Mesodermal cell (in vitro differentiated cells): ENCODE results near the gene INSIG1.

Experiments used
- H3K27ac ChIP-seq: 2 replicates; pipeline ENCODE4 v1.7.0; 2013; ENCODE audit warnings: mild to moderate bottlenecking, low read depth, low read length, moderate library complexity; ENCODE audit not compliant: severe bottlenecking
- H3K36me3 ChIP-seq: 2 replicates; pipeline ENCODE4 v1.7.1; 2013; ENCODE audit warnings: mild to moderate bottlenecking, low read length, moderate library complexity; ENCODE audit not compliant: control insufficient read depth, insufficient read depth
- H3K4me1 ChIP-seq: one replicate; pipeline ENCODE4 v1.7.1; 2013; ENCODE audit warnings: mild to moderate bottlenecking, low read length; ENCODE audit not compliant: insufficient read depth, control insufficient read depth, poor library complexity, severe bottlenecking
- H3K4me3 ChIP-seq: 2 replicates; pipeline ENCODE4 v1.7.0; 2013; ENCODE audit warnings: low read length, control low read depth, mild to moderate bottlenecking; ENCODE audit not compliant: insufficient read depth, poor library complexity, severe bottlenecking; ENCODE audit errors: extremely low read depth
- H3K9me3 ChIP-seq: 2 replicates; pipeline ENCODE4 v1.7.1; 2013; ENCODE audit warnings: mild to moderate bottlenecking, low read length, moderate library complexity; ENCODE audit not compliant: control insufficient read depth
- WGBS, 2 experiments: methylation state at CpG; one replicate each; pipeline ENCODE4 v1.1.5; 2013; ENCODE audit warnings: missing lambda C conversion rate in 2 of 2; ENCODE audit not compliant: insufficient coverage in 2 of 2; 5-methylcytosine and 5-hydroxymethylcytosine counted together

The INSIG1 gene

GRCh38 chr7:155352753-155353115, 55.1 kb downstream of the INSIG1 start:
- no peaks in the 10 kb centered on the region for H3K36me3 ChIP-seq
- WGBS, 2 experiments = 80 to 86% methylated on average over 3 to 5 of the region's 5 CpGs
- no peaks in the 10 kb centered on the region for H3K4me1 ChIP-seq
- H3K27ac ChIP-seq = no peak overlapping the region
- H3K9me3 ChIP-seq = no peaks in the 10 kb centered on the region
- H3K4me3 ChIP-seq = no peak overlapping the region

GRCh38 chr7:155353256-155353897, 55.7 kb downstream of the INSIG1 start:
- WGBS, 2 experiments = 68 to 71% methylated on average over 4 to 7 of the region's 9 CpGs
- no peaks in the 10 kb centered on the region for H3K36me3 ChIP-seq
- H3K4me1 ChIP-seq = no peaks in the 10 kb centered on the region

GRCh38 chr7:155354371-155355048, 56.8 kb downstream of the INSIG1 start:
- Histone ChIP-seq H3K27ac (no peak overlapping the region), H3K4me3 (no peak overlapping the region), H3K36me3 (no peaks in the 10 kb centered on the region), H3K4me1 (no peaks in the 10 kb centered on the region), H3K9me3 (no peaks in the 10 kb centered on the region)
- WGBS, 2 experiments = 82 to 87% methylated on average over 11 to 18 of the region's 20 CpGs

More at GRCh38 chr7:155353256-155353897, 55.7 kb downstream of the INSIG1 start:
- Histone ChIP-seq H3K27ac (no peak overlapping the region), H3K9me3 (no peaks in the 10 kb centered on the region), H3K4me3 (no peak overlapping the region)

GRCh38 chr7:155355176-155355575, 57.5 kb downstream of the INSIG1 start:
- Histone ChIP-seq H3K4me3 (no peak overlapping the region), H3K4me1 (no peaks in the 10 kb centered on the region), H3K27ac (no peak overlapping the region), H3K36me3 (no peaks in the 10 kb centered on the region), H3K9me3 (no peaks in the 10 kb centered on the region)
- 82 to 93% methylated on average over 5 to 9 of the region's 11 CpGs for WGBS, 2 experiments

GRCh38 chr7:155355745-155356144, 58.1 kb downstream of the INSIG1 start:
- 86 to 93% methylated on average over 4 to 5 of the region's 8 CpGs for WGBS, 2 experiments
- H3K4me3 ChIP-seq = no peak overlapping the region
- no peaks in the 10 kb centered on the region for H3K4me1 ChIP-seq
- H3K9me3 ChIP-seq = no peaks in the 10 kb centered on the region
- H3K27ac ChIP-seq = no peak overlapping the region
- no peaks in the 10 kb centered on the region for H3K36me3 ChIP-seq

GRCh38 chr7:155356323-155357105, 58.8 kb downstream of the INSIG1 start:
- Histone ChIP-seq H3K36me3 (no peaks in the 10 kb centered on the region), H3K9me3 (no peaks in the 10 kb centered on the region), H3K4me3 (no peak overlapping the region), H3K27ac (no peak overlapping the region), H3K4me1 (no peaks in the 10 kb centered on the region)
- WGBS, 2 experiments = 28 to 43% methylated on average over 9 to 13 of the region's 14 CpGs

GRCh38 chr7:155357573-155358041, 59.9 kb downstream of the INSIG1 start:
- WGBS, 2 experiments = 69 to 79% methylated on average over 13 to 14 of the region's 14 CpGs

GRCh38 chr7:155358066-155358947, 60.6 kb downstream of the INSIG1 start:
- Histone ChIP-seq H3K27ac (no peak overlapping the region), H3K9me3 (no peaks in the 10 kb centered on the region), H3K36me3 (no peaks in the 10 kb centered on the region), H3K4me1 (no peaks in the 10 kb centered on the region), H3K4me3 (no peak overlapping the region)
- 25 to 34% methylated on average over 35 to 36 of the region's 40 CpGs for WGBS, 2 experiments

More at GRCh38 chr7:155357573-155358041, 59.9 kb downstream of the INSIG1 start:
- H3K9me3 ChIP-seq = no peaks in the 10 kb centered on the region
- H3K36me3 ChIP-seq = no peaks in the 10 kb centered on the region
- no peak overlapping the region for H3K27ac ChIP-seq
- H3K4me3 ChIP-seq = no peak overlapping the region
- no peaks in the 10 kb centered on the region for H3K4me1 ChIP-seq

GRCh38 chr7:155358948-155359712, 61.5 kb downstream of the INSIG1 start:
- WGBS, 2 experiments = 38 to 54% methylated on average over 5 to 9 of the region's 16 CpGs
- no peaks in the 10 kb centered on the region for H3K36me3 ChIP-seq
- no peak overlapping the region for H3K27ac ChIP-seq
- H3K4me3 ChIP-seq = no peak overlapping the region
- H3K9me3 ChIP-seq = no peaks in the 10 kb centered on the region
- H3K4me1 ChIP-seq = no peaks in the 10 kb centered on the region
